Measurements from ENCODE around the gene CHST11.

GRCh38 chr12:104506676-104507401 is 50.1 kb downstream of the CHST11 start:
- TF ChIP-seq, protein P1, sequence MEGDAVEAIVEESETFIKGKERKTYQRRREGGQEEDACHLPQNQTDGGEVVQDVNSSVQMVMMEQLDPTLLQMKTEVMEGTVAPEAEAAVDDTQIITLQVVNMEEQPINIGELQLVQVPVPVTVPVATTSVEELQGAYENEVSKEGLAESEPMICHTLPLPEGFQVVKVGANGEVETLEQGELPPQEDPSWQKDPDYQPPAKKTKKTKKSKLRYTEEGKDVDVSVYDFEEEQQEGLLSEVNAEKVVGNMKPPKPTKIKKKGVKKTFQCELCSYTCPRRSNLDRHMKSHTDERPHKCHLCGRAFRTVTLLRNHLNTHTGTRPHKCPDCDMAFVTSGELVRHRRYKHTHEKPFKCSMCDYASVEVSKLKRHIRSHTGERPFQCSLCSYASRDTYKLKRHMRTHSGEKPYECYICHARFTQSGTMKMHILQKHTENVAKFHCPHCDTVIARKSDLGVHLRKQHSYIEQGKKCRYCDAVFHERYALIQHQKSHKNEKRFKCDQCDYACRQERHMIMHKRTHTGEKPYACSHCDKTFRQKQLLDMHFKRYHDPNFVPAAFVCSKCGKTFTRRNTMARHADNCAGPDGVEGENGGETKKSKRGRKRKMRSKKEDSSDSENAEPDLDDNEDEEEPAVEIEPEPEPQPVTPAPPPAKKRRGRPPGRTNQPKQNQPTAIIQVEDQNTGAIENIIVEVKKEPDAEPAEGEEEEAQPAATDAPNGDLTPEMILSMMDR (IDR thresholded peaks at IDR 0.05; ENCODE audit: low read depth, low read length, poor library complexity, severe bottlenecking), result no peak
- no peak for TF ChIP-seq EZH2phosphoT487 (IDR thresholded peaks at IDR 0.05; ENCODE audit: borderline replicate concordance, low read length)

Data from DOHH2 (cell line).